Neuron (in vitro differentiated cells): Measurements from ENCODE around the gene ADCY1.

ENCODE experiments used
- H2AFZ ChIP-seq: one replicate; pipeline ENCODE4 v1.6.1; 2013; ENCODE audit warnings: low read depth, mild to moderate bottlenecking, inconsistent platforms, low read length, moderate library complexity
- H3K27me3 ChIP-seq: one replicate; pipeline ENCODE4 v1.6.1; 2013; ENCODE audit warnings: low read length; ENCODE audit not compliant: insufficient read depth
- H3K36me3 ChIP-seq: one replicate; pipeline ENCODE4 v1.6.1; 2013; ENCODE audit warnings: low read length; ENCODE audit not compliant: insufficient read depth
- H3K4me1 ChIP-seq: one replicate; pipeline ENCODE4 v1.6.1; 2013; ENCODE audit warnings: low read length; ENCODE audit not compliant: insufficient read depth
- H3K4me3 ChIP-seq: 2 replicates; pipeline ENCODE4 v1.5.1; 2013; ENCODE audit warnings: mild to moderate bottlenecking, low read length, moderate library complexity
- H3K9me3 ChIP-seq: one replicate; pipeline ENCODE4 v1.6.1; 2013; ENCODE audit warnings: low read length

The ADCY1 gene

DNA sequence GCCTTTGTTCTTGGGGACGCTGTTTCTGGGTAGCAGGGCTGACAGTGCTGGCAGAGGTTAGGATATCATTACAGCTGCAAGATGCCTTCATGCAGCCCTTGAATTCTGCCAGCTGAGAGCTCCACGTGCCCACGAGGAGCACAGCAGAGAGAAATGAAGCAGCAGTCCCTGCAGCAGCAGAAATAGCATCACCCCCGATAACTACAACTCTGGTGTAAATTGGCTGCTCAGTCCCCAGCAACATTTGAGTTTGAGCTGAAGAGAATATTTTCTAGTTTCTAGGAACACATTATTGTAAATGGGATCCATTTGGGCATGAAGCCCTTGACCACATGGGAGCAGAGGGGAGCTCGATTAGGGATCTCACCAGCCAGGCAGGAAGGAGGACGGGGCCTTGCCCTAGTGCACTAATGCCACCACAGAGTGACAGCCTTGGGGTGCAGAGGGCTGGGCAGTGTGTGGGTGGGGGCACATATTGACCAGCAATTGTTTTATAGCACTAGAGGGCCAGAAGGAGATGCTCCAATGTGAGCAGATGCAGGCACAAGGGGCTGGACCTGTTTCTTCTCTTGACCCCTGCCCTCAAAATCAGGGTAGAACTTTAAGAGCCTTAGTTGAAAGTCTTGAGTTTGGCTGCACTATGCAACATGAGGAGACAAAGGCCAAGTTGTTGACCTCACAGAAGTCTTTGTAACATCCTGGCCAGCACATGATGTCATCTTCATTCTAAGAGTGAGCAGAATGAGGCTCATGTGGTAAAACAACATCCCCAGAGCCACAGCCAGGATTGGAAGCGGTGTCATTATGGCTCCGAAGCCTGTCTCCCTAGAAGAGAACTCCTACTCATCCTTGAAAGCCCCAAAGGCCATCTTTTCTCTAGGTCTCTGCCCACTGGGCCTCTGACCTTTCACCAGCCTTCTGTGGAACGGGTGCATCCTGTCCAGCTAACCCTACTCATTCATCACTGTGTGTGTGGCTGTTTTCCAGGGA is 52.6 kb downstream of the ADCY1 start:
- Histone ChIP-seq H3K27me3 (no peaks in the 10 kb centered on the region), H3K36me3 (no peaks in the 10 kb centered on the region), H3K4me3 (no peak overlapping the region), H2AFZ (no peak overlapping the region), H3K9me3 (no peaks in the 10 kb centered on the region), H3K4me1 (no peaks in the 10 kb centered on the region)

DNA sequence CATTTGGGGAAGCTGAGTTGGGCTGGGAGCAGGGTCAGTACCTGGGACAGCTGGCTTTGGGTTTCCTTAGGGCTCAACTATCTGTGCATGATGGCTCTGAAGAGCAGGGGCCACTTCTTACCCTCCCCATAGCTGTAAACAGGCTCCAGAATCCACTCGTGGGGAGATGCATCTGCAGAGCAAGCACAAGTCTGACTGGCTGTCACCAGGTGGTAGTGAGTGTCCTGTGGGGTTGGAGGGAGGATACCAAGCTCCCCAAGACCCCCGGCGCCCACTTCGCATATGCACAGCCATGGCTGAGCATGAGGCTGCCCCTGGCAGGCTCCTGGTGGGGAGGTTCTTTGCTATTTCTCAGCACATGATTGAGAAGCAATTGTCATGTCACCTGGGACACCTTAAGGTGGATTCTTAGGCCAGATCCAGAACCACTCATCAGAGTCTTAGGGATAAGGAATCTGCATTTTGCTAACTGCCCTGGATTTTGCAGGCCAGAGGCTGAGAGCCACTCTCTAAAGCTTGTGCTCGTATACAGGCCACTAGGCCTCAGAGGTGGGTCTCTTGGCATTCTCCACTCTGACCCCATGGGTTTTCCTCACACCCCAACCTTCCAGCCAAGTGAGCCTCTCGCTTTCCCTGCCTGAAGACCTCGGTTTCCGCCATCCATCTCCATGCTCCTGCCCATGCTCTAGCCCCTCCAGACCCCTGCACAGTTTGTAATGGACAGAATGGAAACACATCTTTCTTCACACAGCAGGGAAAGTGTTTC is 53.7 kb downstream of the ADCY1 start:
- H3K36me3 ChIP-seq: no peaks in the 10 kb centered on the region
- H3K4me3 ChIP-seq: no peak overlapping the region
- no peak overlapping the region for H2AFZ ChIP-seq
- H3K4me1 ChIP-seq: no peaks in the 10 kb centered on the region
- H3K27me3 ChIP-seq: no peaks in the 10 kb centered on the region
- H3K9me3 ChIP-seq: no peaks in the 10 kb centered on the region

DNA sequence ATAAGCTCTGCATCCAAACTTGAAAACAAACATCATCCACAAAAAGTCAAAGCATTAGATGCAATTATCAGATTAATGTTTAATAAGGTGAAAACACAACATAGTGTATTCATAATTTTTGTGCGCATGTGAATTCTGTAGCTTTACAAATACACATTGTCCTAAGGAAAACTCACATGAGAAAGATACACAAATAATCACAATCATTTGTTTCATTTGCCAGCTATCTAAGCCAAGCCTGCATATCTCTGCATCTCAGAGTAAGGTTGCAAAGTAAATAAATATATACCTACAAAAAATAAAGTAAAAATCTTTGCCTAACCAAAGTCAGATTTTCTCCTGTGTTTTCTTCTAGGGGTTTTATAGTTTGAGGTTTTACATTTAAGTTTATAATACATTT is 57.4 kb downstream of the ADCY1 start:
- Histone ChIP-seq H3K4me3 (no peak overlapping the region), H3K27me3 (no peaks in the 10 kb centered on the region), H3K4me1 (peaks cover 4% of the 10 kb centered on the region), H3K9me3 (no peaks in the 10 kb centered on the region), H3K36me3 (no peaks in the 10 kb centered on the region), H2AFZ (no peak overlapping the region)

DNA sequence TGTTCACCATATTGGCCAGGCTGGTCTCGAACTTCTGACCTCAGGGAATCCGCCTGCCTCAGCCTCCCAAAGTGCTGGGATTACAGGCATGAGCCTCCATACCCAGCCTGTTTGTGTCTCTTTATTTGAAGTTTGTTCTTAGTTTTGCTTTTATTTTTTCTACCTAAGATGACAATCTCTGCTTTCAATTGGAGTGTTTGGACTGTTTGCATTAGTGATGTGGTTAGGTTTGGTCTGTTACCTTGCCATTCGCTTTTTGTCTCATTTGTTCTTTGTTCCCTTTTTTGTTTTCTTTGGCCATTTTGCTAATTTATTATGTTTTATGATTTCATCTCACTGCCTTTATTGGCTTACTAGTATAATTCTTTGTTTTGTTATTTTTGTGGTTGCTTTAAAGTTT is 62.6 kb downstream of the ADCY1 start:
- Histone ChIP-seq H3K27me3 (no peaks in the 10 kb centered on the region), H3K4me1 (peaks cover 8% of the 10 kb centered on the region), H3K36me3 (no peaks in the 10 kb centered on the region), H3K9me3 (no peaks in the 10 kb centered on the region), H2AFZ (no peak overlapping the region), H3K4me3 (no peak overlapping the region)

DNA sequence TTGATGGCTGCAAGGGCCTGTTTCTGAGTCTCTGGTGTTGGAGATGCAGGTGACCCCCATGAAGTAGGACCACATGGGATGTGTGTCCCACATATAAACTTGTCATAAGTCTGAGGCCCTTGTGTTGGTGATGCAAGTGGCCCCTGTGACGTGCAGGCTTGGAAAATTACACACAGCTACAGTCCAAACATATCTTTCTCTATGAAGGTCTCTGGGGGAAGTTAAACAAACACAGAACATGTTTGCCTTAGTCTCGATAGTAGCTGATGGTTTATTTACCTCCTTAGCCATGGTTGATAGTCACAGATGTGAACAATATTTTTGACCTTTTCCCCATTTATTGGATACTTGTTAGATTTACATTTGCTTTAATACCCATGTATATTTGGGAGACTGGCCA is 64.7 kb downstream of the ADCY1 start:
- no peak overlapping the region for H3K4me3 ChIP-seq
- no peaks in the 10 kb centered on the region for H3K27me3 ChIP-seq
- H3K9me3 ChIP-seq: no peaks in the 10 kb centered on the region
- peaks cover 7% of the 10 kb centered on the region for H3K4me1 ChIP-seq
- H3K36me3 ChIP-seq: no peaks in the 10 kb centered on the region
- no peak overlapping the region for H2AFZ ChIP-seq

DNA sequence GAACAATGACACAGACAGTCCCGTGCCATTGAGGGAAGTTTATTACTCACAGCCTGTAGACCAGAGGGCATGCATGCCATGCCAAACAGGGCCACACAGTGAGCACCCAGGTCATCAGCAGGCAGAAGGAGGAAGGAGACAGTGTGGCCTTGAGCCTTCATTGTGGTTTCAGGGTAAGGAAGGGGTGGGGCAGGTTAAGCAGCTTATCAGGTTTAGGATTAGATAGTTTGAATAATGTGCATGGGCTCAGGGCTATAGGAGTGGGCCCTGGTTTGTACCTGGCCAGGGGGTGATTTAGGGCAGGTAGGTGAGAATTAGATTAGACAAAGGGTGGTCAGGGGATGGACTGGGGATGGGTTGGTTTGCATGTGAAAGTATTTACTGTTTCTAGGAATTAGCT is 67.9 kb downstream of the ADCY1 start:
- no peaks in the 10 kb centered on the region for H3K27me3 ChIP-seq
- H3K4me3 ChIP-seq: no peak overlapping the region
- H3K4me1 ChIP-seq: peaks cover 8% of the 10 kb centered on the region
- H3K36me3 ChIP-seq: no peaks in the 10 kb centered on the region
- no peak overlapping the region for H2AFZ ChIP-seq
- H3K9me3 ChIP-seq: no peaks in the 10 kb centered on the region

DNA sequence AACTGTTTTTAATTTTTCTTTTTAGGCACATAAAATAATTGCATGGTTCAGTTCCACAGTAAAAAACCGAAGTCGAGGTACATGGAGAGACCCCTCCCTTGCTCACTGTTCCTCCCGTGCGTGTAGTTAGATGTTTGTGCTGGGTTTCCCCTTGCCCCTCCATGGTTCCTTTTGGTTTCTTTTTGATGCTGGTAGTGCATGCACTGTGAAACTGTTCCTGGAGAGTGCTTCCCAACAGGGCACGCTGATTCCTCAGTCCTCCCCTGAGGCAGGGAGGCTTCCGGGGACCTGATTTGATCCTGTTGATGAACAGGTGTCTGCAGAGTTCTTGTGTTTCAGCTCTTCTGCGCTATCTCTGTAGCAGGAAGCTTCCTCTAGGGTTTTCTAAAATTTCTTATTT is 69.5 kb downstream of the ADCY1 start:
- Histone ChIP-seq H3K4me1 (peaks cover 14% of the 10 kb centered on the region), H3K9me3 (no peaks in the 10 kb centered on the region), H3K36me3 (no peaks in the 10 kb centered on the region), H3K4me3 (no peak overlapping the region), H2AFZ (no peak overlapping the region), H3K27me3 (no peaks in the 10 kb centered on the region)

DNA sequence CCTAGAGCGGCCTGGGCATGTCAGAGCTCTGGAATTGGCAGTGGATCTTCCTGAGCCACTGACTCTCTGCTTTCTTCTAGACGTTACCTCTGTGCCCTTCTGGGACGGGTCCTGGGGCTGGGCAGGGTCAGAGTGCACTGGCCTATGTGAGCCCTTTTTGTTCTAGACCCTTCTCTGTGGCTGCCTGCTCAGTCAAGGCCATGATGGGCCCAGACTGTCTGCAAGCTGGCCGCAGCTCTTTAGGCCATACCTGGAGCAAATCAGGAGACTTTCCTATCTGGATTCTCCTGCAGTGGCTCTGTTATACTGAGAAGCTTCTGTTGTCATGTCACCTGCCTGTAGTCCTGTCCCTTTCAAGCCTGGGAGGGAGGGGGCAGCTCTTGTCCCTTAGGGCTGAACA is 70.1 kb downstream of the ADCY1 start:
- Histone ChIP-seq H3K9me3 (no peaks in the 10 kb centered on the region), H3K4me1 (peaks cover 14% of the 10 kb centered on the region)

DNA sequence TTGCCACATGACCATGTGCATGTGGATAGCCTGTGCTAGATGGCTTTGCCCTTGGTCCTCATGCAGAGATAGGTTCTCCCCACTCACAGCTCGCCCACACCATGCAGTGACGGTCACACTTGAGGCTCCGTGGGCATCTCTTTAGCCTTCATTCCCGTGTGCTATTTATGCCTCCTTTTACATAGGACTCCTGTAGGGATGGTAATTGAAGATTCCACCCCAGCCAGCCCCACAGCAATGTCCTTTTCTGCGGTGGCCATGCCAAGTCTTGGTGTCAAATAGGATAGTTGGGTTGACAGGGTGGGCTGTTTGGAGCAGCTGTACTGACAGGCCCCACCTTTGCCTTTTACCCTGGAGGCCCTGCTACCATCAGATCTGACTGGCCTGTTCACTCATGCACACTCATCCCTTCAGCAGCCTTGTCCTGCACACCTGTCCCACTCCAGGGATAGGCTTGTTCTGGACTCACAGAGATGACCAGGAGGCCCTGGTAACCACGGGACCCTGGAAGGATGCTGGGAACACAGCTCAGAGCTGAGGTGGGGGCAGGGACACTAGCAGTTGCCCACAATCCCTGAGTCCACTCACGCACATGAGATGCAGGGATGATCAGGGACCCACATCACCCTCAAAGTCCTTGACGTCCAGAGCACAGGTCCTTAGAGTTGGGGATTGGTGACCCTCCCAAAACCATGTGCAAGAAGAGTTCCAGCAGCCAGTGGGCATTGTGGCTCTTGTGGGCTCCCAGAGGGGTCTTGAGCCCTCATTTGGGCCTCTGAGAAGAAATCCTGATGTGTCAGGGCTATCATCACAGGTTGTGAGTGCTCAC is 71.2 kb downstream of the ADCY1 start:
- Histone ChIP-seq H3K9me3 (no peaks in the 10 kb centered on the region), H3K4me1 (peaks cover 14% of the 10 kb centered on the region), H3K27me3 (no peaks in the 10 kb centered on the region), H2AFZ (no peak overlapping the region), H3K4me3 (no peak overlapping the region), H3K36me3 (no peaks in the 10 kb centered on the region)

More for the DNA sequence above, 70.1 kb downstream of the ADCY1 start:
- no peaks in the 10 kb centered on the region for H3K36me3 ChIP-seq
- H2AFZ ChIP-seq: no peak overlapping the region
- H3K27me3 ChIP-seq: no peaks in the 10 kb centered on the region
- H3K4me3 ChIP-seq: no peak overlapping the region

DNA sequence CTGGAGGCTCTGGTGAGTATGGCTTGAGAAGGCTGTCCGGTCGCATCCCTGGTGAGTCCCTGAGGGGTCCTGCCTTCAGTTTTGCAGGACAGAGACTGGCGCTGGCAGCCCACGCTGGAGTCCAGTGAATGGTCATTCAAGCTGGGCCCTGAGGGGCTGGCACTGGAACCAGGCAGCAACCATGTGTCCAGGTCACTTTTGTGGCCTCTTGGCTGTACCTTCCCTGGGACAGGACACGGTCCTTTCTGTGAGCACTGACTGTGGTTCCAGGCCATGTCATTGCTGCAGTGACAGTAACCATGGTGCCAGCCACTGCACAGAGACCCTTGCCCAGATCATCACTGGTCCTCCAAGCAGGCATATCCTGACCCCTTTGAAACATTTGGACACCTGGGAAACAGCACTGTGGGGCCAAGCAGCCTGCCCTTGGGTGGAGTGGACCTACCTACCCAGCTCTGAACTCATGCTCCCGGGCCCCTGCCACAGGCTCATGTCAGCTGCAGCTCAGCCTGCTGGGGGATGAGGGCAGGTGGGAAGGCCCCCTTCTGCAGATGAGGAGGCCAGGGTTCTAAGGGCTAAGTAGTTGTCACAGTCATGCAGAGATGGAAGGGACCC is 72.1 kb downstream of the ADCY1 start:
- Histone ChIP-seq H3K9me3 (no peaks in the 10 kb centered on the region), H3K36me3 (no peaks in the 10 kb centered on the region), H3K4me3 (no peak overlapping the region), H2AFZ (no peak overlapping the region), H3K4me1 (peaks cover 10% of the 10 kb centered on the region), H3K27me3 (no peaks in the 10 kb centered on the region)

DNA sequence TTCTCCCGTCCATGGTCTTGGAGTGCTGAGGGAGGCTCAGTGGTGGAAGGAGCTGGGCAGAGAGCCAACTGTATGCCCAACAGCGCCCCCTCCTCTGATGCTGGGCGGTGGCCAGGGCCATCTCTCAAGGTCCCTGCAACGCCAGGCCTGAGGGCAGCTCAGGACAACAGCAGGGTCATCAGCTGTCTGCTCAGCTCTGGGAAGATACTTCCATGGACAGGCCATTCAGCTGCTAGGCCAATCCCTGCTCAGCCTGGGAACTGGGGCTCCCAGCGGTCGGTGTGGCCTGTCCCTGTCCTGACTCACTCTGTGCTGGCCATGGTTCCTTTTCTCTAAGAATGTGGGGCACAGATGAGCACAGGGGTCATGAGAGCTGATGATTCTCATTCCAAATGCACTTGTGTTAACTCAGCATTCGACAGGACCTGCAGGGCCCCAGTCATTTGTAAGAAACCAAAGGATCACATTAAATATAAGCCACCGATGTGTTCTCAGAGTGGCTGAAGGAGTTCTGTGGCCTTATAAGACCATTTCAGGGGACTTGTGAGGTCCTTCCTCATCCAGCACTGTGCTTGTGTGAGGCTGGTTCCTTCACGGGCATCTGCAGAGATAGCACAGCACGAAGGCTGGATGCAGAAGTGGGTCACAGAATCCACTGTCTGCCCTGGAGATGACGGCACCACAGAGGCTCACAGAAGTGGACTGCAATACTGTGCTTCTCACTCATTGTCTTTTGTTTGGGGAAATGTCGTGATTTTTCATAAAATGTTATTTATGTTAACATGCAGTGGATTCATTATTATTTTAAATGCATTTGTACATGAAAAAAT is 73.0 kb downstream of the ADCY1 start:
- H3K4me3 ChIP-seq: no peak overlapping the region
- no peaks in the 10 kb centered on the region for H3K27me3 ChIP-seq
- H3K4me1 ChIP-seq: peaks cover 10% of the 10 kb centered on the region

More for the DNA sequence above, 73.0 kb downstream of the ADCY1 start:
- H3K36me3 ChIP-seq: no peaks in the 10 kb centered on the region
- H2AFZ ChIP-seq: no peak overlapping the region
- H3K9me3 ChIP-seq: no peaks in the 10 kb centered on the region
